ENCODE results near the gene LAYN. TPM values are rescaled to one million over a fixed set of nuclear protein-coding genes. Genes with fewer than 3 reads are reported as not detected.
A peak's percentile ranks its signal among the peaks of the same experiment; 100 is the strongest.

Gene LAYN
- total RNA-seq, 2 experiments from 2014 or later = 1.3 to 1.4 TPM

DNA sequence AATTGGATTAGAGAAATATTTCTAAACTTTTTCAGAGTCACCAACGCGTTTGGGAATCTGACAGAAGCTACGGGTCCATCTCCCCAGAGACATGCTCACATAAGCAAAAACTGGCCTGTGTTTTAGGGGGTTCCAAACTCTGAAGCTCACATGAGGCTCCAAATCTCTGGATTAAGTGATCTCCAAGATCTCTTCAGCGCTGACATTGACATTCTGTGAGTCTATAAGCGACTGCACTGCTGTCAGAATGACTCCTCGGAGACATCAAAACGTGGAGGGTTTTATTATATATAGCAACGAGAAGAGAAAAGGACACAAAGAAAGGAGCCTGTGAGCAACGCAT, 61.1 kb downstream of the LAYN start:
- H3K36me3 ChIP-seq (ENCODE audit: insufficient read depth, low read length) = no peaks in the 10 kb centered on the region
- peak overlapping the region; percentile 92 for H3K27ac Mint-ChIP-seq

DNA sequence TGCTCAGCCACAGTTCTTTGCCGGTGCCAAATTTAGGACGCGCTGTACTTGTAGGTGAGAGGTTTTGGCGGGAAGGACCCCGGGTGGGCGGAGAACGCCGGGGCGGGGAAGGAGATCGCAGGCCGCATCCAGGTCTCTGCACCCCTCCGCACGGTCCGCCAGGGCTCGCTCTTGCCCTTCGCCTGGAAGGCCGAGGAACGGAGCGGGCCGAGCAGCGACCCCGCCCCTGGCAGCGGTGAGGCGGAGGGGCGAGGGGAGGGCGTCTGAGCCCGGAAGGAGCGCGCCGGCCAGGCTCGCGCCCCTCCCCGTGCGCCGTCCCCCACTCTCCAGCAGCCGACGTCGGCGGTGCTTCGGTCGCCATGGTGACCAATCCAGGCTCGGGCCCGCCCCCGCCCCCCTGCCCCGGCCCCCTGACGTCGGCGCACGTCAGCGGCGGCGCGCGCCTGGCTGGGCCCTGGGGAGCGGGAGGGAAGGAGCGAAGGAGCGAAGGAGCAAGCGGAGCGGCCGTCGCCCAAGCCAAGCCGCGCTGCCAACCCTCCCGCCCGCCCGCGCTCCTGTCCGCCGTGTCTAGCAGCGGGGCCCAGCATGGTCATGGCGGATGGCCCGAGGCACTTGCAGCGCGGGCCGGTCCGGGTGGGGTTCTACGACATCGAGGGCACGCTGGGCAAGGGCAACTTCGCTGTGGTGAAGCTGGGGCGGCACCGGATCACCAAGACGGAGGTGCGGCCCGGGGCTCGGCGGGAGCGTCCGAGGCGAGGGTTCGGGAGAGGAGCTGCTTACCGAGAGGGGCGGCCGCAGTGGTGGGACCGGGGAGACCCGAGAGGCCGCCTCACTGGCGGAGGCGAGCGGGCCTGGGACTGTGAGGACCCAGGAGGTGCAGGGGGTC, 61.7 kb downstream of the LAYN start, which contains the start of gene SIK2:
TSS of gene SIK2 (plus strand) at position 471 of the 886 bp plus-strand sequence. CDS start at position 586, 115 bp downstream.
- Histone ChIP-seq H3K27ac (ENCODE audit: low read depth in 1 of 2, low read length in 2 of 2) (peak within 1 kb of the TSS; percentile 56 to 83), H3K4me1 (ENCODE audit: insufficient read depth, low read length) (peaks cover 19% of the 10 kb centered on the region), H3K36me3 (ENCODE audit: insufficient read depth, low read length) (no peaks in the 10 kb centered on the region), H3K27me3 (ENCODE audit: control insufficient read depth in 1 of 2, insufficient read depth in 2 of 2, low read length in 2 of 2) (no peaks in the 10 kb centered on the region), H3K4me3 (ENCODE audit: low read length) (peak within 1 kb of the TSS; percentile 93), H3K9me3 (ENCODE audit: control insufficient read depth in 1 of 2, insufficient read depth in 1 of 2, low read length in 2 of 2) (no peaks in the 10 kb centered on the region)
- peak within 1 kb of the TSS; percentile 99 for H3K4me3 Mint-ChIP-seq
- intact Hi-C loops (cut with DNase I, micrococcal nuclease) = loop anchor here (2.0 to 10.0 kb wide), 6 partner anchors 175 to 1713 kb away; partner anchors contain the start of genes FDX1 (in 1 of the 2), SDHD (in 1 of the 2), TIMM8B (in 1 of the 2) and TTC12 (in 1 of the 2)
- peak; percentile 80 for ATAC-seq (ENCODE audit: poor library complexity)
- H3K27me3 Mint-ChIP-seq = no peaks in the 10 kb centered on the region
- H3K27ac Mint-ChIP-seq = peak within 1 kb of the TSS; percentile 92
- CTCF ChIA-PET = interaction anchor here (0.8 to 1.6 kb wide), 3 partner anchors 16 to 177 kb away, joined by 3 to 7 read pairs (median 3); no protein-coding TSS in a partner anchor
- peaks cover 11% of the 10 kb centered on the region for H3K36me3 Mint-ChIP-seq (ENCODE audit: low read depth)
- DNase-seq = peak; percentile 75 to 97 (median 84)
- TF ChIP-seq, protein P1, sequence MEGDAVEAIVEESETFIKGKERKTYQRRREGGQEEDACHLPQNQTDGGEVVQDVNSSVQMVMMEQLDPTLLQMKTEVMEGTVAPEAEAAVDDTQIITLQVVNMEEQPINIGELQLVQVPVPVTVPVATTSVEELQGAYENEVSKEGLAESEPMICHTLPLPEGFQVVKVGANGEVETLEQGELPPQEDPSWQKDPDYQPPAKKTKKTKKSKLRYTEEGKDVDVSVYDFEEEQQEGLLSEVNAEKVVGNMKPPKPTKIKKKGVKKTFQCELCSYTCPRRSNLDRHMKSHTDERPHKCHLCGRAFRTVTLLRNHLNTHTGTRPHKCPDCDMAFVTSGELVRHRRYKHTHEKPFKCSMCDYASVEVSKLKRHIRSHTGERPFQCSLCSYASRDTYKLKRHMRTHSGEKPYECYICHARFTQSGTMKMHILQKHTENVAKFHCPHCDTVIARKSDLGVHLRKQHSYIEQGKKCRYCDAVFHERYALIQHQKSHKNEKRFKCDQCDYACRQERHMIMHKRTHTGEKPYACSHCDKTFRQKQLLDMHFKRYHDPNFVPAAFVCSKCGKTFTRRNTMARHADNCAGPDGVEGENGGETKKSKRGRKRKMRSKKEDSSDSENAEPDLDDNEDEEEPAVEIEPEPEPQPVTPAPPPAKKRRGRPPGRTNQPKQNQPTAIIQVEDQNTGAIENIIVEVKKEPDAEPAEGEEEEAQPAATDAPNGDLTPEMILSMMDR (IDR thresholded peaks at IDR 0.05) = peak; percentile 76
- POLR2A ChIA-PET = interaction anchor here (0.7 to 1.6 kb wide), 3 partner anchors 164 to 484 kb away, joined by 3 to 17 read pairs (median 5); partner anchors contain the start of genes ALG9, PPP2R1B, SDHD and TIMM8B
- peaks cover 31% of the 10 kb centered on the region for H3K4me1 Mint-ChIP-seq (ENCODE audit: low read depth)
- no peaks in the 10 kb centered on the region for H3K9me3 Mint-ChIP-seq

More for the DNA sequence above, 61.1 kb downstream of the LAYN start:
- Mint-ChIP-seq H3K4me3 (peak overlapping the region; percentile 99), H3K4me1 (ENCODE audit: low read depth) (peaks cover 31% of the 10 kb centered on the region), H3K36me3 (ENCODE audit: low read depth) (peaks cover 11% of the 10 kb centered on the region), H3K9me3 (no peaks in the 10 kb centered on the region), H3K27me3 (no peaks in the 10 kb centered on the region)
- ATAC-seq (ENCODE audit: poor library complexity) = no peak
- Histone ChIP-seq H3K4me1 (ENCODE audit: insufficient read depth, low read length) (peaks cover 19% of the 10 kb centered on the region), H3K27ac (ENCODE audit: low read depth in 1 of 2, low read length in 2 of 2) (peak overlapping the region in 1 of 2 donors; percentile 39), H3K27me3 (ENCODE audit: control insufficient read depth in 1 of 2, insufficient read depth in 2 of 2, low read length in 2 of 2) (no peaks in the 10 kb centered on the region), H3K4me3 (ENCODE audit: low read length) (peak overlapping the region; percentile 72), H3K9me3 (ENCODE audit: control insufficient read depth in 1 of 2, insufficient read depth in 1 of 2, low read length in 2 of 2) (no peaks in the 10 kb centered on the region)
- ChIA-PET CTCF (interaction anchor here (0.8 to 1.6 kb wide), 3 partner anchors 15 to 178 kb away, joined by 3 to 7 read pairs (median 3); no protein-coding TSS in a partner anchor), POLR2A (interaction anchor here (1.3 kb wide), 1 partner anchor 164 kb away, joined by 4 read pairs; no protein-coding TSS in a partner anchor)
- TF ChIP-seq, protein P1 (IDR thresholded peaks at IDR 0.05) = no peak
- DNase-seq = no peak
- intact Hi-C loops (cut with DNase I, micrococcal nuclease) = loop anchor here (5.0 to 10.0 kb wide), 5 partner anchors 176 to 1713 kb away; partner anchors contain the start of genes FDX1 (in 1 of the 2), SDHD (in 1 of the 2), TIMM8B (in 1 of the 2) and TTC12 (in 1 of the 2)

DNA sequence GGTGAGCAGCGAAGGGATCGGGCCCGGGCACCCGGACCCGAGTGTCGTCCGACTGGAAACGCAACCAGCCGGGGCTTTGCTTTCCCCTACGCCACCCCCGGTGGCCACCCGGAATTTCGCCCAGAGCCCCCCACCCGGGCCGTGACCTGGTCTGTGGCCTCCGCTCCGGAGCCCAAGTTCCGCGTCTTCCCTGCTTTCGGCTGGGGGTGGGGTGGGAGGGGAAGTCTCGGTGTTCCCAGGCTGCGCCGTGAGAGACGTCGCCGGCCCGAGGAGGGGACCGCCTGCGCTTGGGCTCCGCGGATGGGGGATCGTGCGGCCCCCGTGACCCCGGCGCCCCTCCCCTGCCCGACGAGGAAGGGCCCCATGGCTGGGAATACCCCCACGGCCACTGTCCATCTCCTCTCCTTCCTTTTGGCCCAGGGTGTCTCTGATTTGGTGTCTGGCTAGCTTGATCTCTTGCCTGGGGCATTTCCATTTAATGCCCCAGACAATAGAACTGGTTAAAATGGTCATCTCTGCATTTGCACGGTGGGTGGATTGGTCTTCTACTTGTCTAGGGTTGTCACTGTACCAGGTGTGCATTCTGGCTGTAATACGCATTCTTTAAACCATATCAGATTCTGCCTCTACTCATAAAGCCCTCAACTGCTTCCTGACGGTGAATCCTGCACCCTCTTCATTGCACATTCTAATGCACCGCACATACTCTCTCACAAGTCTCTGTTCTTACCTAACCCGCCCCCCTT, 62.5 kb downstream of the LAYN start:
- Mint-ChIP-seq H3K9me3 (no peaks in the 10 kb centered on the region), H3K4me3 (peak overlapping the region; percentile 97), H3K27me3 (no peaks in the 10 kb centered on the region), H3K4me1 (ENCODE audit: low read depth) (peaks cover 31% of the 10 kb centered on the region), H3K36me3 (ENCODE audit: low read depth) (peaks cover 11% of the 10 kb centered on the region), H3K27ac (peak overlapping the region; percentile 90)
- H3K4me1 ChIP-seq (ENCODE audit: insufficient read depth, low read length) = peaks cover 19% of the 10 kb centered on the region
- no peaks in the 10 kb centered on the region for H3K9me3 ChIP-seq (ENCODE audit: control insufficient read depth in 1 of 2, insufficient read depth in 1 of 2, low read length in 2 of 2)
- peak overlapping the region; percentile 93 for H3K4me3 ChIP-seq (ENCODE audit: low read length)
- H3K36me3 ChIP-seq (ENCODE audit: insufficient read depth, low read length) = no peaks in the 10 kb centered on the region
- intact Hi-C loops (cut with DNase I, micrococcal nuclease) = loop anchor here (1.0 to 10.0 kb wide), 7 partner anchors 163 to 1712 kb away; partner anchors contain the start of genes FDX1 (in 1 of the 2), PPP2R1B (in 1 of the 2), SDHD (in 1 of the 2) and TIMM8B (in 1 of the 2)
- H3K27ac ChIP-seq (ENCODE audit: low read depth in 1 of 2, low read length in 2 of 2) = peak overlapping the region; percentile 56 to 83
- TF ChIP-seq, protein P1 (IDR thresholded peaks at IDR 0.05) = no peak
- DNase-seq = peak in 7 of 14 experiments; percentile 7 to 60 (median 13)
- ATAC-seq (ENCODE audit: poor library complexity) = peak; percentile 24
- ChIA-PET POLR2A (interaction anchor here (0.7 to 1.6 kb wide), 3 partner anchors 163 to 483 kb away, joined by 3 to 17 read pairs (median 5); partner anchors contain the start of genes ALG9, PPP2R1B, SDHD and TIMM8B), CTCF (no interaction called here)
- no peaks in the 10 kb centered on the region for H3K27me3 ChIP-seq (ENCODE audit: control insufficient read depth in 1 of 2, insufficient read depth in 2 of 2, low read length in 2 of 2)
